GM13976 (cell line): ENCODE measurements around the gene CISH.

Experiments
- DNase-seq: peaks from one replicate; pipeline ENCODE4 v3.0.0; 2012; ENCODE audit warnings: low spot score
- CTCF ChIP-seq: IDR thresholded peaks from 2 replicates; pipeline ENCODE4 v1.5.1; 2012; ENCODE audit warnings: borderline replicate concordance, mild to moderate bottlenecking; ENCODE audit not compliant: insufficient read depth; ENCODE audit errors: extremely low read depth, missing control alignments, control extremely low read depth
- in situ Hi-C: fragments of 300-500 bp; cut with MboI; formaldehyde crosslinking; loops from one replicate; pipeline ENCODE4 v1.12.0; 2022; ENCODE audit warnings: low sequenced_read_pairs, mixed read lengths, inconsistent platforms; ENCODE audit not compliant: unreplicated experiment

CISH gene

GRCh38 chr3:50584391-50584790, 27.2 kb downstream of the CISH start:
- in situ Hi-C loops, result no loop called here
- no peak for TF ChIP-seq CTCF
- no peak for DNase-seq

GRCh38 chr3:50583897-50584296, 27.7 kb downstream of the CISH start:
- in situ Hi-C loops, result no loop called here
- no peak for DNase-seq
- no peak for TF ChIP-seq CTCF

GRCh38 chr3:50582083-50582482, 29.5 kb downstream of the CISH start:
- no peak for TF ChIP-seq CTCF
- DNase-seq, result no peak
- in situ Hi-C loops, result no loop called here

- in situ Hi-C loops, result no loop called here
- no peak for TF ChIP-seq CTCF
- DNase-seq, result no peak
Measured at GRCh38 chr3:50581459-50581842, 30.1 kb downstream of the CISH start.

GRCh38 chr3:50580683-50581458, 30.7 kb downstream of the CISH start:
- no peak for DNase-seq
- in situ Hi-C loops, result no loop called here
- TF ChIP-seq CTCF, result no peak

DNA sequence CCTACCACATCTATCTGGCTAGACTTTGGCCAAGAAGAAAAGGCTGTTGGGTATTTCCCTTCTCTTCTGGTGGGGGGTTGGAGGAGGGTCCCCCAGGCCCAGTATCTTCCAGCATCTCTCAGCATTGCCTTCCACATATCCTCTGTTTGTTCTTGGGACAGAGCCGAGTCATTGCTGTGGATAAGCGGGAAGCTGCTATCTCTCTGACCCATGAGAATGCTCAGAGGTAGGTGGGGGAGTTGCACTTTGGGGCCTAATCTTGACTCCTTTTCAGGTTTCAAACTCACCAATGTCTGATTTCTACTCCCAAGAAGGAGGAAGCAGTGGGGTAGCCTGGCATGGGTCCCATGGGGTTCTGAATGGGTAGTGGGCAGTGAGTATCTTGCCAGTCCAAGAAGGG, 34.2 kb downstream of the CISH start:
- DNase-seq, result no peak
- no peak for TF ChIP-seq CTCF
- in situ Hi-C loops, result no loop called here

- in situ Hi-C loops, result no loop called here
- no peak for DNase-seq
- TF ChIP-seq CTCF, result no peak
Measured at GRCh38 chr3:50575372-50575771, 36.2 kb downstream of the CISH start.
